Measurements from ENCODE around the gene LYRM9. TPM values are rescaled to one million over a fixed set of nuclear protein-coding genes. Genes with fewer than 3 reads are reported as not detected.

LYRM9 gene
- total RNA-seq (2011; cell fraction: chromatin; rRNA removed; ENCODE audit: low replicate concordance): 5.1 and 6.8 TPM in 2 replicates
- total RNA-seq (2011; cell fraction: nucleolus; rRNA removed): 2.4 and 2.8 TPM in 2 replicates
- 5.9 and 11.5 TPM in 2 replicates for total RNA-seq (2011; cell fraction: nucleoplasm; rRNA removed)
- total RNA-seq (2014; rRNA removed) (1.6 and 3.2 TPM in 2 replicates), total RNA-seq (2014; rRNA removed; fragmentation: Illumina TruSeq; extraction: Trizol) (0.89 and 0.98 TPM in 2 replicates), total RNA-seq (2015; rRNA removed; fragmentation: Illumina TruSeq; extraction: Trizol) (1.2 and 1.4 TPM in 2 replicates), total RNA-seq (2021) (1.1 and 1.8 TPM in 2 replicates), polyA plus RNA-seq (2011; rRNA removed) (4.1 and 4.7 TPM in 2 replicates), polyA plus RNA-seq (2014; fragmentation: Illumina TruSeq; extraction: Trizol) (1.3 and 1.9 TPM in 2 replicates), polyA plus RNA-seq (2014; fragmentation: Nextera tagmentation; extraction: Ambion mirVana) (1 to 10 TPM; 1.0 to 1.8 TPM), polyA plus RNA-seq (2014; rRNA removed) (2.7 and 3.3 TPM in 2 replicates), polyA minus RNA-seq (2011; rRNA and poly(A)+ RNA removed) (1.2 and 1.4 TPM in 2 replicates), Bru-seq, nascent RNA (percentile 44 among the genes with signal in this experiment), BruChase-seq, experiment 1, labeled RNA remaining after a 2-hour chase (percentile 52 among the genes with signal in this experiment), BruChase-seq, experiment 2, labeled RNA remaining after a 6-hour chase (percentile 50 among the genes with signal in this experiment)
- 4.5 and 4.7 TPM in 2 replicates for polyA plus RNA-seq (2011; cell fraction: cytosol; rRNA removed)
- polyA plus RNA-seq (2011; cell fraction: nucleus; rRNA removed): 7.3 and 7.6 TPM in 2 replicates
- polyA plus RNA-seq (2012): 3.0 and 7.0 TPM in 2 replicates
- polyA minus RNA-seq (2011; cell fraction: cytosol; rRNA and poly(A)+ RNA removed): 0.57 TPM in 1 of 2 replicates, not detected in the other
- 1.1 and 1.8 TPM in 2 replicates for polyA minus RNA-seq (2011; cell fraction: nucleus; rRNA and poly(A)+ RNA removed)
- long read RNA-seq, experiment 1, partial matches to known transcripts: 0 of 2 reads
- long read RNA-seq, experiment 1, other reads (novel, unspliced or antisense): 1 of 2 reads
- long read RNA-seq, experiment 2, partial matches to known transcripts: 1 of 2 reads
- long read RNA-seq, experiment 2, other reads (novel, unspliced or antisense): 1 of 2 reads
- long read RNA-seq, experiment 3, partial matches to known transcripts: 0 of 2 reads
- long read RNA-seq, experiment 3, other reads (novel, unspliced or antisense): 0 of 2 reads

GRCh38 chr17:27892866-27893769 lies at the start of gene LYRM9:
Gene LYRM9, minus strand, starts transcription at chr17:27893365. Its CDS starts 10,671 bp downstream, at chr17:27882694.
- peak within 1 kb of the TSS; percentile 47 for H3K4me3 ChIP-seq
- in situ Hi-C loops (cut with MboI) (no loop called here), intact Hi-C loops (cut with micrococcal nuclease) (loop anchor here (5.0 kb wide), 3 partner anchors 94 to 244 kb away; no protein-coding TSS in a partner anchor)
- POLR2A ChIA-PET: interaction anchor here (0.6 to 1.8 kb wide), 12 partner anchors 9 to 358 kb away, joined by 3 to 7 read pairs (median 3); no protein-coding TSS in a partner anchor
- peak within 1 kb of the TSS; percentile 71 for H3K27ac ChIP-seq (ENCODE audit: extremely low read depth, low read depth, low read length)
- peak within 1 kb of the TSS; percentile 98 for H2AFZ ChIP-seq (ENCODE audit: low read depth, low read length)
- peak; percentile 93 to 98 (median 96) for DNase-seq (ENCODE audit: extremely low read depth in 1 of 4, low spot score in 3 of 4)
- H3K4me2 ChIP-seq (ENCODE audit: insufficient read depth, low read length): peak within 1 kb of the TSS; percentile 91
- no peaks in the 10 kb centered on the region for H3K9me1 ChIP-seq (ENCODE audit: control insufficient read depth, insufficient read depth, low read length)
- H3K36me3 ChIP-seq (ENCODE audit: control insufficient read depth, insufficient read depth, low read length): no peaks in the 10 kb centered on the region
- peaks cover 10 to 35% of the 10 kb centered on the region in 2 experiments for H3K4me1 ChIP-seq (replicated peaks in 1 of 2; ENCODE audit: control insufficient read depth in 2 of 2, insufficient read depth in 2 of 2, low read length in 2 of 2)
- H3K79me2 ChIP-seq (ENCODE audit: control insufficient read depth, insufficient read depth, low read length): no peaks in the 10 kb centered on the region
- no TSS peak for BruUV-seq (replicated peaks)
- peak within 1 kb of the TSS; percentile 62 to 94 for H3K9ac ChIP-seq (ENCODE audit: insufficient read depth in 1 of 2, low read depth in 2 of 2, low read length in 2 of 2)
- H4K20me1 ChIP-seq (replicated peaks; ENCODE audit: control insufficient read depth, insufficient read depth, low read length): no peaks in the 10 kb centered on the region
- peak; percentile 83 for FAIRE-seq
- no peaks in the 10 kb centered on the region for H3K27me3 ChIP-seq (ENCODE audit: control insufficient read depth in 2 of 2, insufficient read depth in 2 of 2, low read length in 2 of 2)
- ATAC-seq: peak; percentile 99
- CTCF ChIA-PET (ENCODE audit: low intra/inter-chr PET ratio): interaction anchor here (1.7 kb wide), 1 partner anchor 88 kb away, joined by 6 read pairs; no protein-coding TSS in a partner anchor
- WGBS (ENCODE audit: insufficient coverage, low coverage, missing lambda C conversion rate): 1% methylated on average over 60 of the region's 75 CpGs
- no peaks in the 10 kb centered on the region for H3K9me3 ChIP-seq (replicated peaks; ENCODE audit: control insufficient read depth, insufficient read depth, low read depth, low read length)
- TF ChIP-seq POLR3G (IDR thresholded peaks at IDR 0.05; ENCODE audit: extremely low read depth, insufficient read length, insufficient replicate concordance) (no peak), MECOM (CRISPR knock-in tag; IDR thresholded peaks at IDR 0.05) (no peak), EZH2 (IDR thresholded peaks at IDR 0.05; ENCODE audit: borderline replicate concordance, low read depth, low read length) (no peak), SUPT5H (IDR thresholded peaks at IDR 0.05) (peak; percentile 55; the same call in 1 of the 2 replicates), MCM3 (IDR thresholded peaks at IDR 0.05) (no peak), JUNB (CRISPR knock-in tag; conservative IDR thresholded peaks at IDR 0.05) (no peak), MAZ (CRISPR knock-in tag; conservative IDR thresholded peaks at IDR 0.05 in 1 of 2, IDR thresholded peaks at IDR 0.05 in 1 of 2) (peak in 1 of 2 experiments; percentile 86; a peak in 2 of 4 replicates), AFF1 (IDR thresholded peaks at IDR 0.05; ENCODE audit: low read depth in 1 of 2, partially characterized antibody in 2 of 2) (peak in 1 of 2 experiments; percentile 18), KLF10 (CRISPR knock-in tag; IDR thresholded peaks at IDR 0.05) (no peak), RBM15 (IDR thresholded peaks at IDR 0.05; ENCODE audit: insufficient read depth, low read length) (no peak), ZBTB17 (CRISPR knock-in tag; IDR thresholded peaks at IDR 0.05) (0 out of 2 replicates have a peak, but pooled peaks have one; percentile 11)

Data from K562 (cell line).